22Rv1 (cell line): ENCODE measurements around the gene S100A12.

Source experiments
- ZFX ChIP-seq: fragments of 450-650 bp; IDR thresholded peaks from 2 replicates; pipeline ENCODE4 v1.6.1; 2017; ENCODE audit warnings: antibody characterized with exemption, borderline replicate concordance
- TF ChIP-seq, protein P1 (sequence below): fragments of 450-650 bp; IDR thresholded peaks from 2 replicates; pipeline ENCODE4 v1.5.1; 2017; ENCODE audit warnings: mild to moderate bottlenecking

DNA sequence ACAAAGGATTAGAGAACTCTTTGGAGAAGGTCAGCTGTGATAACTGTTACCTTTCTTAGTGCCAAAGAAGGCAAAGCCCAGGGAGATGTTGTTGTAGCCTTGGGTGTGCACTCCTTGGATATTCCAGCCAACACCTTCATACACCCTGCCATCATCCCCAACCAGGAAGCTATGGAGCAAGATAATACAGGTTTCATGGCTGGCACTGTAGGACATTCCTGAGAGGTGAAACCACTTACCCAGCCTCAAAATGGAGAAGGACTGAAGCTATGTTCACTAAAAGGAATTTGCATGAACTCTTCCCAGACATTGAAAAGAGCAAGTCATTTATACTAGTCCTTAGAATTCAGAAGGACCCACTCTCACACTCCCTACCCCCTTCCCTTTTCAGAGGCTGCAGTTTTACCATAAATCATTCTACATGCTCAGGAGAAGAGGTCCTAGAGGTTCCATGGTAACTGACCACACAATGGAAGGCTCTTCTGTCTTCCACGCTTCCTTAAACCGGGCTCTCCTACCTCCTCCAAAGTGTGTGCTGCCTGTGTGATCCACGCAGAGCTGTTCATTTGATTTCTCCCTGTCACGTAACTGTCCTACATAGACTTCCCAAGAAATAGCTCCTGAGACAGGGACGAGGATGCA lies 32.3 kb downstream of the S100A12 start:
- TF ChIP-seq, protein P1, sequence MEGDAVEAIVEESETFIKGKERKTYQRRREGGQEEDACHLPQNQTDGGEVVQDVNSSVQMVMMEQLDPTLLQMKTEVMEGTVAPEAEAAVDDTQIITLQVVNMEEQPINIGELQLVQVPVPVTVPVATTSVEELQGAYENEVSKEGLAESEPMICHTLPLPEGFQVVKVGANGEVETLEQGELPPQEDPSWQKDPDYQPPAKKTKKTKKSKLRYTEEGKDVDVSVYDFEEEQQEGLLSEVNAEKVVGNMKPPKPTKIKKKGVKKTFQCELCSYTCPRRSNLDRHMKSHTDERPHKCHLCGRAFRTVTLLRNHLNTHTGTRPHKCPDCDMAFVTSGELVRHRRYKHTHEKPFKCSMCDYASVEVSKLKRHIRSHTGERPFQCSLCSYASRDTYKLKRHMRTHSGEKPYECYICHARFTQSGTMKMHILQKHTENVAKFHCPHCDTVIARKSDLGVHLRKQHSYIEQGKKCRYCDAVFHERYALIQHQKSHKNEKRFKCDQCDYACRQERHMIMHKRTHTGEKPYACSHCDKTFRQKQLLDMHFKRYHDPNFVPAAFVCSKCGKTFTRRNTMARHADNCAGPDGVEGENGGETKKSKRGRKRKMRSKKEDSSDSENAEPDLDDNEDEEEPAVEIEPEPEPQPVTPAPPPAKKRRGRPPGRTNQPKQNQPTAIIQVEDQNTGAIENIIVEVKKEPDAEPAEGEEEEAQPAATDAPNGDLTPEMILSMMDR, result no peak
- no peak for TF ChIP-seq ZFX
